ENCODE results near the gene PTCH2.

PTCH2 gene

DNA sequence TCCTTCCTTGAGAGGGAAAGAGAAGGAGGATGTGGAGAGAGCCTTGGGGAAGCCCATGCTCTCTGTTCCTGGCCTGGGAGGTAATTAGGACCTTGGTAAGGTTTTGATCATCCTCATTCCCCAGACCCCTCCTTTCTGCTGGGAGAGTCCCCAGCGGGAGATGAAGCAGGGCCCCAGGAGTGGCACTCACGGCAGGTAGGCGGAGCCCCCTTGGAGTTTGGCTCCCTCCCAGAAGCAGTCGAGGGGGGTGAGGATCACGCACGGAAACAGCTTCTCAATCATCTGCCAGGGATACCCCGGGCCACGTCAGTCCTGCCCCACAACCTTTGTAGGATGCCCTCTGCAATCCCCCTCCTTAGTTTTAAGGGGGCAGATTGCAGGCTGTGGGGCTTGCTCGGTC, 11.5 kb downstream of the PTCH2 start (continued):
- TF ChIP-seq ZSCAN16 (tag by site-specific recombination; IDR thresholded peaks at IDR 0.05) (no peak), ZNF623 (tag by site-specific recombination; IDR thresholded peaks at IDR 0.05) (no peak), ZNF548 (tag by site-specific recombination; IDR thresholded peaks at IDR 0.05) (no peak), YY2 (tag by site-specific recombination; IDR thresholded peaks at IDR 0.05) (no peak), ZNF585B (tag by site-specific recombination; IDR thresholded peaks at IDR 0.05) (no peak), GLIS1 (tag by site-specific recombination; IDR thresholded peaks at IDR 0.05) (peak; percentile 99), ZNF416 (tag by site-specific recombination; IDR thresholded peaks at IDR 0.05) (no peak), BCL11A (tag by site-specific recombination; IDR thresholded peaks at IDR 0.05; ENCODE audit: low read depth) (no peak), ZNF324 (tag by site-specific recombination; IDR thresholded peaks at IDR 0.05) (no peak), ZNF155 (tag by site-specific recombination; IDR thresholded peaks at IDR 0.05) (no peak), MZF1 (tag by site-specific recombination; IDR thresholded peaks at IDR 0.05; ENCODE audit: borderline replicate concordance) (no peak), ZNF114 (tag by site-specific recombination; IDR thresholded peaks at IDR 0.05) (no peak), GFI1B (tag by site-specific recombination; IDR thresholded peaks at IDR 0.05) (no peak), ZNF544 (tag by site-specific recombination; IDR thresholded peaks at IDR 0.05) (no peak), ZNF433 (tag by site-specific recombination; IDR thresholded peaks at IDR 0.05; ENCODE audit: low read depth) (no peak), ZNF24 (tag by site-specific recombination; IDR thresholded peaks at IDR 0.05) (no peak), ZBTB48 (tag by site-specific recombination; IDR thresholded peaks at IDR 0.05) (0 out of 2 replicates have a peak, but pooled peaks have one; percentile 31), ZBTB7A (tag by site-specific recombination; IDR thresholded peaks at IDR 0.05; ENCODE audit: low read depth) (no peak), RBAK (tag by site-specific recombination; IDR thresholded peaks at IDR 0.05) (no peak), KLF8 (tag by site-specific recombination; IDR thresholded peaks at IDR 0.05) (no peak), SP2 (tag by site-specific recombination; IDR thresholded peaks at IDR 0.05) (no peak)
- TF ChIP-seq, protein P1, sequence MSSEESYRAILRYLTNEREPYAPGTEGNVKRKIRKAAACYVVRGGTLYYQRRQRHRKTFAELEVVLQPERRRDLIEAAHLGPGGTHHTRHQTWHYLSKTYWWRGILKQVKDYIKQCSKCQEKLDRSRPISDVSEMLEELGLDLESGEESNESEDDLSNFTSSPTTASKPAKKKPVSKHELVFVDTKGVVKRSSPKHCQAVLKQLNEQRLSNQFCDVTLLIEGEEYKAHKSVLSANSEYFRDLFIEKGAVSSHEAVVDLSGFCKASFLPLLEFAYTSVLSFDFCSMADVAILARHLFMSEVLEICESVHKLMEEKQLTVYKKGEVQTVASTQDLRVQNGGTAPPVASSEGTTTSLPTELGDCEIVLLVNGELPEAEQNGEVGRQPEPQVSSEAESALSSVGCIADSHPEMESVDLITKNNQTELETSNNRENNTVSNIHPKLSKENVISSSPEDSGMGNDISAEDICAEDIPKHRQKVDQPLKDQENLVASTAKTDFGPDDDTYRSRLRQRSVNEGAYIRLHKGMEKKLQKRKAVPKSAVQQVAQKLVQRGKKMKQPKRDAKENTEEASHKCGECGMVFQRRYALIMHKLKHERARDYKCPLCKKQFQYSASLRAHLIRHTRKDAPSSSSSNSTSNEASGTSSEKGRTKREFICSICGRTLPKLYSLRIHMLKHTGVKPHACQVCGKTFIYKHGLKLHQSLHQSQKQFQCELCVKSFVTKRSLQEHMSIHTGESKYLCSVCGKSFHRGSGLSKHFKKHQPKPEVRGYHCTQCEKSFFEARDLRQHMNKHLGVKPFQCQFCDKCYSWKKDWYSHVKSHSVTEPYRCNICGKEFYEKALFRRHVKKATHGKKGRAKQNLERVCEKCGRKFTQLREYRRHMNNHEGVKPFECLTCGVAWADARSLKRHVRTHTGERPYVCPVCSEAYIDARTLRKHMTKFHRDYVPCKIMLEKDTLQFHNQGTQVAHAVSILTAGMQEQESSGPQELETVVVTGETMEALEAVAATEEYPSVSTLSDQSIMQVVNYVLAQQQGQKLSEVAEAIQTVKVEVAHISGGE (tag by site-specific recombination; conservative IDR thresholded peaks at IDR 0.05; ENCODE audit: low read depth): no peak
- TF ChIP-seq, protein P2, sequence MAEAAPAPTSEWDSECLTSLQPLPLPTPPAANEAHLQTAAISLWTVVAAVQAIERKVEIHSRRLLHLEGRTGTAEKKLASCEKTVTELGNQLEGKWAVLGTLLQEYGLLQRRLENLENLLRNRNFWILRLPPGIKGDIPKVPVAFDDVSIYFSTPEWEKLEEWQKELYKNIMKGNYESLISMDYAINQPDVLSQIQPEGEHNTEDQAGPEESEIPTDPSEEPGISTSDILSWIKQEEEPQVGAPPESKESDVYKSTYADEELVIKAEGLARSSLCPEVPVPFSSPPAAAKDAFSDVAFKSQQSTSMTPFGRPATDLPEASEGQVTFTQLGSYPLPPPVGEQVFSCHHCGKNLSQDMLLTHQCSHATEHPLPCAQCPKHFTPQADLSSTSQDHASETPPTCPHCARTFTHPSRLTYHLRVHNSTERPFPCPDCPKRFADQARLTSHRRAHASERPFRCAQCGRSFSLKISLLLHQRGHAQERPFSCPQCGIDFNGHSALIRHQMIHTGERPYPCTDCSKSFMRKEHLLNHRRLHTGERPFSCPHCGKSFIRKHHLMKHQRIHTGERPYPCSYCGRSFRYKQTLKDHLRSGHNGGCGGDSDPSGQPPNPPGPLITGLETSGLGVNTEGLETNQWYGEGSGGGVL (tag by site-specific recombination; IDR thresholded peaks at IDR 0.05): peak; percentile 39; the same call in 1 of the 2 replicates
- TF ChIP-seq, protein P3, sequence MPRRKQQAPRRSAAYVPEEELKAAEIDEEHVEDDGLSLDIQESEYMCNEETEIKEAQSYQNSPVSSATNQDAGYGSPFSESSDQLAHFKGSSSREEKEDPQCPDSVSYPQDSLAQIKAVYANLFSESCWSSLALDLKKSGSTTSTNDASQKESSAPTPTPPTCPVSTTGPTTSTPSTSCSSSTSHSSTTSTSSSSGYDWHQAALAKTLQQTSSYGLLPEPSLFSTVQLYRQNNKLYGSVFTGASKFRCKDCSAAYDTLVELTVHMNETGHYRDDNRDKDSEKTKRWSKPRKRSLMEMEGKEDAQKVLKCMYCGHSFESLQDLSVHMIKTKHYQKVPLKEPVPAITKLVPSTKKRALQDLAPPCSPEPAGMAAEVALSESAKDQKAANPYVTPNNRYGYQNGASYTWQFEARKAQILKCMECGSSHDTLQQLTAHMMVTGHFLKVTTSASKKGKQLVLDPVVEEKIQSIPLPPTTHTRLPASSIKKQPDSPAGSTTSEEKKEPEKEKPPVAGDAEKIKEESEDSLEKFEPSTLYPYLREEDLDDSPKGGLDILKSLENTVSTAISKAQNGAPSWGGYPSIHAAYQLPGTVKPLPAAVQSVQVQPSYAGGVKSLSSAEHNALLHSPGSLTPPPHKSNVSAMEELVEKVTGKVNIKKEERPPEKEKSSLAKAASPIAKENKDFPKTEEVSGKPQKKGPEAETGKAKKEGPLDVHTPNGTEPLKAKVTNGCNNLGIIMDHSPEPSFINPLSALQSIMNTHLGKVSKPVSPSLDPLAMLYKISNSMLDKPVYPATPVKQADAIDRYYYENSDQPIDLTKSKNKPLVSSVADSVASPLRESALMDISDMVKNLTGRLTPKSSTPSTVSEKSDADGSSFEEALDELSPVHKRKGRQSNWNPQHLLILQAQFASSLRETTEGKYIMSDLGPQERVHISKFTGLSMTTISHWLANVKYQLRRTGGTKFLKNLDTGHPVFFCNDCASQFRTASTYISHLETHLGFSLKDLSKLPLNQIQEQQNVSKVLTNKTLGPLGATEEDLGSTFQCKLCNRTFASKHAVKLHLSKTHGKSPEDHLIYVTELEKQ (tag by site-specific recombination; IDR thresholded peaks at IDR 0.05; ENCODE audit: borderline replicate concordance): no peak
- TF ChIP-seq, protein P4, sequence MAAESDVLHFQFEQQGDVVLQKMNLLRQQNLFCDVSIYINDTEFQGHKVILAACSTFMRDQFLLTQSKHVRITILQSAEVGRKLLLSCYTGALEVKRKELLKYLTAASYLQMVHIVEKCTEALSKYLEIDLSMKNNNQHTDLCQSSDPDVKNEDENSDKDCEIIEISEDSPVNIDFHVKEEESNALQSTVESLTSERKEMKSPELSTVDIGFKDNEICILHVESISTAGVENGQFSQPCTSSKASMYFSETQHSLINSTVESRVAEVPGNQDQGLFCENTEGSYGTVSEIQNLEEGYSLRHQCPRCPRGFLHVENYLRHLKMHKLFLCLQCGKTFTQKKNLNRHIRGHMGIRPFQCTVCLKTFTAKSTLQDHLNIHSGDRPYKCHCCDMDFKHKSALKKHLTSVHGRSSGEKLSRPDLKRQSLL (tag by site-specific recombination; IDR thresholded peaks at IDR 0.05): no peak
- TF ChIP-seq, protein P5, sequence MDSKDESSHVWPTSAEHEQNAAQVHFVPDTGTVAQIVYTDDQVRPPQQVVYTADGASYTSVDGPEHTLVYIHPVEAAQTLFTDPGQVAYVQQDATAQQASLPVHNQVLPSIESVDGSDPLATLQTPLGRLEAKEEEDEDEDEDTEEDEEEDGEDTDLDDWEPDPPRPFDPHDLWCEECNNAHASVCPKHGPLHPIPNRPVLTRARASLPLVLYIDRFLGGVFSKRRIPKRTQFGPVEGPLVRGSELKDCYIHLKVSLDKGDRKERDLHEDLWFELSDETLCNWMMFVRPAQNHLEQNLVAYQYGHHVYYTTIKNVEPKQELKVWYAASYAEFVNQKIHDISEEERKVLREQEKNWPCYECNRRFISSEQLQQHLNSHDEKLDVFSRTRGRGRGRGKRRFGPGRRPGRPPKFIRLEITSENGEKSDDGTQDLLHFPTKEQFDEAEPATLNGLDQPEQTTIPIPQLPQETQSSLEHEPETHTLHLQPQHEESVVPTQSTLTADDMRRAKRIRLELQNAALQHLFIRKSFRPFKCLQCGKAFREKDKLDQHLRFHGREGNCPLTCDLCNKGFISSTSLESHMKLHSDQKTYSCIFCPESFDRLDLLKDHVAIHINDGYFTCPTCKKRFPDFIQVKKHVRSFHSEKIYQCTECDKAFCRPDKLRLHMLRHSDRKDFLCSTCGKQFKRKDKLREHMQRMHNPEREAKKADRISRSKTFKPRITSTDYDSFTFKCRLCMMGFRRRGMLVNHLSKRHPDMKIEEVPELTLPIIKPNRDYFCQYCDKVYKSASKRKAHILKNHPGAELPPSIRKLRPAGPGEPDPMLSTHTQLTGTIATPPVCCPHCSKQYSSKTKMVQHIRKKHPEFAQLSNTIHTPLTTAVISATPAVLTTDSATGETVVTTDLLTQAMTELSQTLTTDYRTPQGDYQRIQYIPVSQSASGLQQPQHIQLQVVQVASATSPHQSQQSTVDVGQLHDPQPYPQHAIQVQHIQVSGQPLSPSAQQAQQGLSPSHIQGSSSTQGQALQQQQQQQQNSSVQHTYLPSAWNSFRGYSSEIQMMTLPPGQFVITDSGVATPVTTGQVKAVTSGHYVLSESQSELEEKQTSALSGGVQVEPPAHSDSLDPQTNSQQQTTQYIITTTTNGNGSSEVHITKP (tag by site-specific recombination; IDR thresholded peaks at IDR 0.05): peak; percentile 42
- TF ChIP-seq, protein P6, sequence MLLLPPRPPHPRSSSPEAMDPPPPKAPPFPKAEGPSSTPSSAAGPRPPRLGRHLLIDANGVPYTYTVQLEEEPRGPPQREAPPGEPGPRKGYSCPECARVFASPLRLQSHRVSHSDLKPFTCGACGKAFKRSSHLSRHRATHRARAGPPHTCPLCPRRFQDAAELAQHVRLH (tag by site-specific recombination; IDR thresholded peaks at IDR 0.05): no peak

All from HEK293 (cell line).